Measurements from ENCODE around the gene ATP2C1. TPM values are rescaled to one million over a fixed set of nuclear protein-coding genes. Genes with fewer than 3 reads are reported as not detected.

Gene ATP2C1
- total RNA-seq, 1 donor from 2014 or later, result 161 TPM

GRCh38 chr3:130849091-130849552 lies 44.8 kb upstream of the ATP2C1 start:
- Histone ChIP-seq H3K4me2 (no peak overlapping the region), H3K36me3 (no peaks in the 10 kb centered on the region), H3K4me3 (no peak overlapping the region), H3F3A (ENCODE audit: low read depth) (no peaks in the 10 kb centered on the region), H3K79me2 (ENCODE audit: low read depth) (no peaks in the 10 kb centered on the region), H3K4me1 (peaks cover 22% of the 10 kb centered on the region), H3K9ac (no peak overlapping the region), H3K9me3 (ENCODE audit: low read depth) (no peaks in the 10 kb centered on the region), H3K27ac (no peak overlapping the region), H2AFZ (replicated peaks) (peak overlapping the region; percentile 6), H3K27me3 (no peaks in the 10 kb centered on the region), H4K20me1 (ENCODE audit: low read depth) (no peaks in the 10 kb centered on the region)
- TF ChIP-seq CTCF (IDR thresholded peaks at IDR 0.05), result no peak
- TF ChIP-seq EZH2phosphoT487 (IDR thresholded peaks at IDR 0.05), result no peak
- no peak for TF ChIP-seq EZH2 (IDR thresholded peaks at IDR 0.05)
- Mint-ChIP-seq H3K4me1 (peaks cover 14% of the 10 kb centered on the region), H3K4me3 (no peak overlapping the region), H3K36me3 (no peaks in the 10 kb centered on the region), H3K9me3 (no peaks in the 10 kb centered on the region), H3K27me3 (ENCODE audit: insufficient read depth, low read depth) (peaks cover 2% of the 10 kb centered on the region), H3K27ac (no peak overlapping the region)
- no peak for DNase-seq (ENCODE audit: low spot score)

- TF ChIP-seq EZH2 (IDR thresholded peaks at IDR 0.05) (no peak), CTCF (IDR thresholded peaks at IDR 0.05) (no peak), EZH2phosphoT487 (IDR thresholded peaks at IDR 0.05) (no peak)
- Mint-ChIP-seq H3K9me3 (no peaks in the 10 kb centered on the region), H3K27me3 (ENCODE audit: insufficient read depth, low read depth) (no peaks in the 10 kb centered on the region), H3K4me3 (no peak overlapping the region), H3K27ac (no peak overlapping the region), H3K4me1 (peaks cover 14% of the 10 kb centered on the region), H3K36me3 (no peaks in the 10 kb centered on the region)
- no peak overlapping the region for H3K4me2 ChIP-seq
- H3K27me3 ChIP-seq, result no peaks in the 10 kb centered on the region
- no peak overlapping the region for H3K4me3 ChIP-seq
- DNase-seq (ENCODE audit: low spot score), result no peak
- peak overlapping the region; percentile 38 for H2AFZ ChIP-seq (replicated peaks)
- no peak overlapping the region for H3K9ac ChIP-seq
- no peaks in the 10 kb centered on the region for H3K9me3 ChIP-seq (ENCODE audit: low read depth)
- H4K20me1 ChIP-seq (ENCODE audit: low read depth), result no peaks in the 10 kb centered on the region
- no peaks in the 10 kb centered on the region for H3K36me3 ChIP-seq
- no peaks in the 10 kb centered on the region for H3K79me2 ChIP-seq (ENCODE audit: low read depth)
- H3F3A ChIP-seq (ENCODE audit: low read depth), result no peaks in the 10 kb centered on the region
- no peak overlapping the region for H3K27ac ChIP-seq
- peaks cover 22% of the 10 kb centered on the region for H3K4me1 ChIP-seq
Measured at GRCh38 chr3:130850044-130850797, 43.7 kb upstream of the ATP2C1 start.

- Histone ChIP-seq H3K4me2 (no peak overlapping the region), H3K4me3 (no peak overlapping the region), H3F3A (ENCODE audit: low read depth) (no peaks in the 10 kb centered on the region), H3K79me2 (ENCODE audit: low read depth) (no peaks in the 10 kb centered on the region), H4K20me1 (ENCODE audit: low read depth) (no peaks in the 10 kb centered on the region), H3K9ac (no peak overlapping the region), H3K27me3 (no peaks in the 10 kb centered on the region), H3K27ac (no peak overlapping the region), H3K4me1 (peaks cover 22% of the 10 kb centered on the region), H2AFZ (replicated peaks) (peak overlapping the region; percentile 38), H3K9me3 (ENCODE audit: low read depth) (no peaks in the 10 kb centered on the region), H3K36me3 (no peaks in the 10 kb centered on the region)
- no peak for TF ChIP-seq EZH2phosphoT487 (IDR thresholded peaks at IDR 0.05)
- TF ChIP-seq CTCF (IDR thresholded peaks at IDR 0.05), result no peak
- no peak for TF ChIP-seq EZH2 (IDR thresholded peaks at IDR 0.05)
- Mint-ChIP-seq H3K4me3 (no peak overlapping the region), H3K9me3 (no peaks in the 10 kb centered on the region), H3K27ac (no peak overlapping the region), H3K27me3 (ENCODE audit: insufficient read depth, low read depth) (no peaks in the 10 kb centered on the region), H3K36me3 (no peaks in the 10 kb centered on the region), H3K4me1 (peaks cover 14% of the 10 kb centered on the region)
- no peak for DNase-seq (ENCODE audit: low spot score)
Measured at GRCh38 chr3:130850843-130851242, 43.0 kb upstream of the ATP2C1 start.
